IgD-negative memory B cell (primary cell): ENCODE data around the gene SHC4. TPM values are rescaled to one million over a fixed set of nuclear protein-coding genes. Genes with fewer than 3 reads are reported as not detected.

Source experiments
- H3K27ac Mint-ChIP-seq, 3 donors: one replicate each; pipeline ENCODE4 v1.8.0; 2020 to 2022; ENCODE audit warnings: mild to moderate bottlenecking in 3 of 3, mixed read lengths in 3 of 3, moderate library complexity in 1 of 3
- H3K27me3 Mint-ChIP-seq: one replicate; pipeline ENCODE4 v1.8.0; 2021; ENCODE audit warnings: mixed read lengths
- H3K36me3 Mint-ChIP-seq: one replicate; pipeline ENCODE4 v1.8.0; 2020; ENCODE audit warnings: mild to moderate bottlenecking, mixed read lengths
- H3K4me1 Mint-ChIP-seq, 3 donors: one replicate each; pipeline ENCODE4 v1.8.0; 2020 to 2022; ENCODE audit warnings: mixed read lengths in 3 of 3, mild to moderate bottlenecking in 1 of 3
- H3K4me3 Mint-ChIP-seq, 4 donors: one replicate each; pipeline ENCODE4 v1.8.0; 2020 to 2022; ENCODE audit warnings: mild to moderate bottlenecking in 4 of 4, mixed read lengths in 4 of 4, moderate library complexity in 3 of 4
- H3K9me3 Mint-ChIP-seq, 3 donors: one replicate each; pipeline ENCODE4 v1.8.0; 2020 to 2021; ENCODE audit warnings: mixed read lengths in 3 of 3, mild to moderate bottlenecking in 1 of 3
- polyA plus RNA-seq: library from polyadenylated mRNA; unstranded; fragments of 300-500 nt; fragmentation: Illumina TruSeq; gene quantifications from one replicate; pipeline ENCODE4 v1.2.3, GENCODE V29; 2021

SHC4 gene
- not detected for polyA plus RNA-seq

- H3K4me1 Mint-ChIP-seq, result peaks cover 11 to 20% (median 12%) of the 10 kb centered on the region in 3 donors
- peaks cover 0 to 1% (median 0%) of the 10 kb centered on the region in 3 donors for H3K9me3 Mint-ChIP-seq
- peaks cover 39% of the 10 kb centered on the region for H3K27me3 Mint-ChIP-seq
- H3K4me3 Mint-ChIP-seq, result peak within 1 kb of the TSS; percentile 55 to 89 (median 80)
- H3K27ac Mint-ChIP-seq, result peak within 1 kb of the TSS in 1 of 3 donors; percentile 12
- peaks cover 3% of the 10 kb centered on the region for H3K36me3 Mint-ChIP-seq
Observed at GRCh38 chr15:48963524-48964113, at the start of gene SHC4. SHC4 (minus strand) TSS chr15:48963919; CDS start chr15:48963015, 904 bp downstream.

- Mint-ChIP-seq H3K27me3 (no peaks in the 10 kb centered on the region), H3K27ac (no peak overlapping the region), H3K36me3 (peaks cover 14% of the 10 kb centered on the region), H3K4me1 (no peaks in the 10 kb centered on the region), H3K9me3 (peaks cover 0 to 2% (median 0%) of the 10 kb centered on the region in 3 donors), H3K4me3 (no peak overlapping the region)
Observed at GRCh38 chr15:48999314-48999713, 35.6 kb upstream of the SHC4 start.

- H3K27ac Mint-ChIP-seq, result no peak overlapping the region
- no peak overlapping the region for H3K4me3 Mint-ChIP-seq
- H3K27me3 Mint-ChIP-seq, result no peaks in the 10 kb centered on the region
- peaks cover 0 to 6% (median 2%) of the 10 kb centered on the region in 3 donors for H3K4me1 Mint-ChIP-seq
- no peaks in the 10 kb centered on the region for H3K9me3 Mint-ChIP-seq
- peaks cover 10% of the 10 kb centered on the region for H3K36me3 Mint-ChIP-seq
Observed at GRCh38 chr15:48996276-48996675, 32.6 kb upstream of the SHC4 start.

GRCh38 chr15:48993380-48993779, 29.7 kb upstream of the SHC4 start:
- H3K4me1 Mint-ChIP-seq, result peaks cover 0 to 6% (median 4%) of the 10 kb centered on the region in 3 donors
- H3K4me3 Mint-ChIP-seq, result no peak overlapping the region
- no peaks in the 10 kb centered on the region for H3K27me3 Mint-ChIP-seq
- peak overlapping the region in 1 of 3 donors; percentile 31 for H3K27ac Mint-ChIP-seq
- H3K9me3 Mint-ChIP-seq, result no peaks in the 10 kb centered on the region
- peaks cover 15% of the 10 kb centered on the region for H3K36me3 Mint-ChIP-seq

- peaks cover 15% of the 10 kb centered on the region for H3K36me3 Mint-ChIP-seq
- H3K27ac Mint-ChIP-seq, result peak overlapping the region in 2 of 3 donors; percentile 1 to 31
- no peak overlapping the region for H3K4me3 Mint-ChIP-seq
- H3K27me3 Mint-ChIP-seq, result no peaks in the 10 kb centered on the region
- no peaks in the 10 kb centered on the region for H3K9me3 Mint-ChIP-seq
- H3K4me1 Mint-ChIP-seq, result peaks cover 0 to 6% (median 4%) of the 10 kb centered on the region in 3 donors
Observed at GRCh38 chr15:48992545-48992944, 28.8 kb upstream of the SHC4 start.

- no peak overlapping the region for H3K27ac Mint-ChIP-seq
- H3K27me3 Mint-ChIP-seq, result no peaks in the 10 kb centered on the region
Observed at GRCh38 chr15:48992096-48992495, 28.4 kb upstream of the SHC4 start.

GRCh38 chr15:48989170-48989569, 25.5 kb upstream of the SHC4 start:
- peaks cover 0 to 6% (median 4%) of the 10 kb centered on the region in 3 donors for H3K4me1 Mint-ChIP-seq
- H3K9me3 Mint-ChIP-seq, result no peaks in the 10 kb centered on the region
- peaks cover 15% of the 10 kb centered on the region for H3K36me3 Mint-ChIP-seq
- H3K4me3 Mint-ChIP-seq, result no peak overlapping the region
- H3K27me3 Mint-ChIP-seq, result no peaks in the 10 kb centered on the region
- H3K27ac Mint-ChIP-seq, result no peak overlapping the region

More at GRCh38 chr15:48992096-48992495, 28.4 kb upstream of the SHC4 start:
- no peaks in the 10 kb centered on the region for H3K9me3 Mint-ChIP-seq
- no peak overlapping the region for H3K4me3 Mint-ChIP-seq
- H3K4me1 Mint-ChIP-seq, result peaks cover 0 to 6% (median 4%) of the 10 kb centered on the region in 3 donors
- peaks cover 15% of the 10 kb centered on the region for H3K36me3 Mint-ChIP-seq

GRCh38 chr15:48987142-48987541, 23.4 kb upstream of the SHC4 start:
- peaks cover 6% of the 10 kb centered on the region for H3K36me3 Mint-ChIP-seq
- H3K27ac Mint-ChIP-seq, result no peak overlapping the region
- no peaks in the 10 kb centered on the region for H3K9me3 Mint-ChIP-seq
- no peak overlapping the region for H3K4me3 Mint-ChIP-seq
- H3K4me1 Mint-ChIP-seq, result peaks cover 0 to 2% (median 0%) of the 10 kb centered on the region in 3 donors
- peaks cover 2% of the 10 kb centered on the region for H3K27me3 Mint-ChIP-seq

- H3K27ac Mint-ChIP-seq, result no peak overlapping the region
- H3K4me1 Mint-ChIP-seq, result peaks cover 0 to 2% (median 0%) of the 10 kb centered on the region in 3 donors
- H3K27me3 Mint-ChIP-seq, result peaks cover 5% of the 10 kb centered on the region
- no peak overlapping the region for H3K4me3 Mint-ChIP-seq
- H3K36me3 Mint-ChIP-seq, result peaks cover 5% of the 10 kb centered on the region
- H3K9me3 Mint-ChIP-seq, result no peaks in the 10 kb centered on the region
Observed at GRCh38 chr15:48986240-48986639, 22.5 kb upstream of the SHC4 start.

GRCh38 chr15:48985516-48985915, 21.8 kb upstream of the SHC4 start:
- Mint-ChIP-seq H3K4me1 (peaks cover 0 to 2% (median 0%) of the 10 kb centered on the region in 3 donors), H3K27me3 (peaks cover 5% of the 10 kb centered on the region), H3K4me3 (no peak overlapping the region), H3K9me3 (no peaks in the 10 kb centered on the region), H3K36me3 (peaks cover 5% of the 10 kb centered on the region), H3K27ac (no peak overlapping the region)

- H3K27me3 Mint-ChIP-seq, result peaks cover 5% of the 10 kb centered on the region
- H3K27ac Mint-ChIP-seq, result no peak overlapping the region
- no peaks in the 10 kb centered on the region for H3K4me1 Mint-ChIP-seq
- peaks cover 3% of the 10 kb centered on the region for H3K36me3 Mint-ChIP-seq
- H3K4me3 Mint-ChIP-seq, result no peak overlapping the region
- H3K9me3 Mint-ChIP-seq, result no peaks in the 10 kb centered on the region
Observed at GRCh38 chr15:48984811-48985352, 21.2 kb upstream of the SHC4 start.

GRCh38 chr15:48984021-48984710, 20.4 kb upstream of the SHC4 start:
- Mint-ChIP-seq H3K4me1 (no peaks in the 10 kb centered on the region), H3K9me3 (no peaks in the 10 kb centered on the region), H3K36me3 (peaks cover under 1% of the 10 kb centered on the region), H3K27me3 (peaks cover 5% of the 10 kb centered on the region), H3K4me3 (no peak overlapping the region), H3K27ac (no peak overlapping the region)

GRCh38 chr15:48983300-48983699, 19.6 kb upstream of the SHC4 start:
- no peaks in the 10 kb centered on the region for H3K36me3 Mint-ChIP-seq
- H3K27ac Mint-ChIP-seq, result no peak overlapping the region
- no peak overlapping the region for H3K4me3 Mint-ChIP-seq
- H3K9me3 Mint-ChIP-seq, result no peaks in the 10 kb centered on the region
- peaks cover 5% of the 10 kb centered on the region for H3K27me3 Mint-ChIP-seq
- H3K4me1 Mint-ChIP-seq, result no peaks in the 10 kb centered on the region

GRCh38 chr15:48981941-48982340, 18.2 kb upstream of the SHC4 start:
- Mint-ChIP-seq H3K27me3 (peaks cover 5% of the 10 kb centered on the region), H3K36me3 (no peaks in the 10 kb centered on the region), H3K27ac (no peak overlapping the region), H3K4me1 (no peaks in the 10 kb centered on the region), H3K4me3 (no peak overlapping the region), H3K9me3 (peaks cover 0 to 3% (median 0%) of the 10 kb centered on the region in 3 donors)

- peak overlapping the region in 1 of 3 donors; percentile 17 for H3K27ac Mint-ChIP-seq
- no peaks in the 10 kb centered on the region for H3K36me3 Mint-ChIP-seq
- peaks cover 16% of the 10 kb centered on the region for H3K27me3 Mint-ChIP-seq
- H3K4me1 Mint-ChIP-seq, result peaks cover 0 to 1% (median 1%) of the 10 kb centered on the region in 3 donors
- H3K9me3 Mint-ChIP-seq, result peaks cover 0 to 3% (median 0%) of the 10 kb centered on the region in 3 donors
- H3K4me3 Mint-ChIP-seq, result no peak overlapping the region
Observed at GRCh38 chr15:48978638-48979037, 14.9 kb upstream of the SHC4 start.
